ENCODE results near the gene ADAMTS20. TPM values are rescaled to one million over a fixed set of nuclear protein-coding genes. Genes with fewer than 3 reads are reported as not detected.

Gene ADAMTS20
- total RNA-seq, 1 experiment from 2014 or later: 0.17 TPM

GRCh38 chr12:43325786-43326185 is 226.2 kb downstream of the ADAMTS20 start:
- no TSS peak for BruUV-seq (replicated peaks)
- DNase-seq (ENCODE audit: low spot score): no peak
- CTCF ChIA-PET: no interaction called here

GRCh38 chr12:43320281-43320680 is 231.7 kb downstream of the ADAMTS20 start:
- Histone ChIP-seq H3K27ac (ENCODE audit: low read depth, low read length, poor library complexity, severe bottlenecking) (no peak overlapping the region), H3K36me3 (ENCODE audit: insufficient read depth, low read length, poor library complexity, severe bottlenecking) (no peaks in the 10 kb centered on the region), H3K4me3 (ENCODE audit: low read depth, low read length, poor library complexity, severe bottlenecking) (no peak overlapping the region), H3K4me1 (ENCODE audit: insufficient read depth, low read length, poor library complexity, severe bottlenecking) (no peaks in the 10 kb centered on the region), H3K9me3 (ENCODE audit: low read depth, low read length, poor library complexity, severe bottlenecking) (no peaks in the 10 kb centered on the region), H3K27me3 (replicated peaks; ENCODE audit: insufficient read depth, low read depth, low read length, poor library complexity) (no peaks in the 10 kb centered on the region)
- POLR2A ChIA-PET (ENCODE audit: low non-redundant PET): no interaction called here
- CTCF ChIA-PET: no interaction called here
- TF ChIP-seq EZH2 (IDR thresholded peaks at IDR 0.05; ENCODE audit: borderline replicate concordance, low read depth, low read length, poor library complexity, severe bottlenecking): no peak
- no peak for TF ChIP-seq CTCF (conservative IDR thresholded peaks at IDR 0.05; ENCODE audit: low read depth, low read length)
- intact Hi-C loops (cut with micrococcal nuclease; ENCODE audit: unreplicated experiment): no loop called here
- no peak for DNase-seq (ENCODE audit: low spot score)
- no TSS peak for BruUV-seq (replicated peaks)

More at GRCh38 chr12:43325786-43326185, 226.2 kb downstream of the ADAMTS20 start:
- Histone ChIP-seq H3K4me1 (ENCODE audit: insufficient read depth, low read length, poor library complexity, severe bottlenecking) (no peaks in the 10 kb centered on the region), H3K27ac (ENCODE audit: low read depth, low read length, poor library complexity, severe bottlenecking) (no peak overlapping the region), H3K9me3 (ENCODE audit: low read depth, low read length, poor library complexity, severe bottlenecking) (no peaks in the 10 kb centered on the region), H3K36me3 (ENCODE audit: insufficient read depth, low read length, poor library complexity, severe bottlenecking) (no peaks in the 10 kb centered on the region), H3K27me3 (replicated peaks; ENCODE audit: insufficient read depth, low read depth, low read length, poor library complexity) (no peaks in the 10 kb centered on the region), H3K4me3 (ENCODE audit: low read depth, low read length, poor library complexity, severe bottlenecking) (no peak overlapping the region)
- intact Hi-C loops (cut with micrococcal nuclease; ENCODE audit: unreplicated experiment): no loop called here
- TF ChIP-seq CTCF (conservative IDR thresholded peaks at IDR 0.05; ENCODE audit: low read depth, low read length): no peak
- no peak for TF ChIP-seq EZH2 (IDR thresholded peaks at IDR 0.05; ENCODE audit: borderline replicate concordance, low read depth, low read length, poor library complexity, severe bottlenecking)
- POLR2A ChIA-PET (ENCODE audit: low non-redundant PET): no interaction called here

- Histone ChIP-seq H3K4me1 (ENCODE audit: insufficient read depth, low read length, poor library complexity, severe bottlenecking) (no peaks in the 10 kb centered on the region), H3K27me3 (replicated peaks; ENCODE audit: insufficient read depth, low read depth, low read length, poor library complexity) (no peaks in the 10 kb centered on the region), H3K27ac (ENCODE audit: low read depth, low read length, poor library complexity, severe bottlenecking) (no peak overlapping the region), H3K4me3 (ENCODE audit: low read depth, low read length, poor library complexity, severe bottlenecking) (no peak overlapping the region), H3K36me3 (ENCODE audit: insufficient read depth, low read length, poor library complexity, severe bottlenecking) (no peaks in the 10 kb centered on the region), H3K9me3 (ENCODE audit: low read depth, low read length, poor library complexity, severe bottlenecking) (no peaks in the 10 kb centered on the region)
- TF ChIP-seq CTCF (conservative IDR thresholded peaks at IDR 0.05; ENCODE audit: low read depth, low read length): no peak
- no peak for TF ChIP-seq EZH2 (IDR thresholded peaks at IDR 0.05; ENCODE audit: borderline replicate concordance, low read depth, low read length, poor library complexity, severe bottlenecking)
- intact Hi-C loops (cut with micrococcal nuclease; ENCODE audit: unreplicated experiment): no loop called here
- ChIA-PET CTCF (no interaction called here), POLR2A (ENCODE audit: low non-redundant PET) (no interaction called here)
- no TSS peak for BruUV-seq (replicated peaks)
- no peak for DNase-seq (ENCODE audit: low spot score)
Observed at GRCh38 chr12:43318021-43318420, 234.0 kb downstream of the ADAMTS20 start.

Data from A673 (cell line).